Activated CD8-positive, alpha-beta T cell treated with anti-CD3 and anti-CD28 coated beads for 36 hours (primary cell): ENCODE results near the gene CHRM1. TPM values are rescaled to one million over a fixed set of nuclear protein-coding genes. Genes with fewer than 3 reads are reported as not detected.

Experiments used
- ATAC-seq: fragments of 200-7000 bp; cut with Tn5 transposase; one replicate; pipeline ENCODE4 v1.10.0; 2021; ENCODE audit warnings: mild to moderate bottlenecking, moderate library complexity
- CTCF ChIA-PET: fragments of 350-600 bp; sonication (Branson Sonifier 250); formaldehyde crosslinking; loops from one replicate; lab custom pipeline; 2021; ENCODE audit warnings: antibody characterized with exemption; lab: Charles Lee
- POLR2A ChIA-PET: fragments of 350-600 bp; sonication (Branson Sonifier 250); formaldehyde crosslinking; loops from one replicate; lab custom pipeline; 2021; ENCODE audit warnings: antibody characterized with exemption; lab: Charles Lee
- DNase-seq: peaks from one replicate; pipeline ENCODE4 v3.0.0-alpha.2; 2020
- H3K27ac Mint-ChIP-seq: one replicate; pipeline ENCODE4 v1.8.0; 2021; ENCODE audit warnings: mild to moderate bottlenecking, mixed read lengths
- H3K27me3 Mint-ChIP-seq: one replicate; pipeline ENCODE4 v1.8.0; 2021; ENCODE audit warnings: mixed read lengths
- H3K36me3 Mint-ChIP-seq: one replicate; pipeline ENCODE4 v1.8.0; 2021; ENCODE audit warnings: low read depth, mixed read lengths
- H3K4me1 Mint-ChIP-seq: one replicate; pipeline ENCODE4 v1.8.0; 2021; ENCODE audit warnings: low read depth, mixed read lengths
- H3K4me3 Mint-ChIP-seq: one replicate; pipeline ENCODE4 v1.8.0; 2021; ENCODE audit warnings: mild to moderate bottlenecking, moderate library complexity, mixed read lengths
- H3K9me3 Mint-ChIP-seq: one replicate; pipeline ENCODE4 v1.8.0; 2021; ENCODE audit warnings: mixed read lengths
- intact Hi-C: fragments of 100-400 bp; cut with micrococcal nuclease; formaldehyde crosslinking; loops from one replicate; pipeline ENCODE4 v1.10.0; 2022
- total RNA-seq, 2 experiments: library from RNA; stranded (reverse); gene quantifications; one replicate each; pipeline ENCODE4 v1.2.3, GENCODE V29; 2021
- TF ChIP-seq, protein P1 (sequence below): fragments of 200-600 bp; IDR thresholded peaks from one replicate; pipeline ENCODE4 v1.8.0; 2022; ENCODE audit warnings: antibody characterized with exemption, mild to moderate bottlenecking

The CHRM1 gene
- total RNA-seq, 2 experiments from 2014 or later, result not detected

DNA sequence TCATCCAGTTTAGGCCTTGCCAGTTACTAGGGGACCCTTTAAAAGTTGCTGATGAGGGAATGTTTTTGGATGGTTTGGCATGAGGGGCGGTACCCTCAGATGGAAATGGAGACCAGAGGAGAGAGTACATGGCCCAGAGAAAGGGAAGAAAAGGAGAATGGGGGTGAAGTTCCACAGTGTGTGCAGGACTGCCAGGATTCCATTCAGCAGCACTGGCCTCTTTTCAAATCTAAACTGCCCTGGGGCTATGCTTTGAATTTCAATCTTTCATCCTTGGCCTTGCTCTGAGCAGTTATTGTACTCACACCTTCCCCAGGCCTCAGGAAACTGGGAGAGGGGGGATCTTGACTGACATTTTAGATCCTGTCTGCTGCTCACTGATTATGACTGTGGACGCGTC is 37.5 kb downstream of the CHRM1 start:
- ChIA-PET CTCF (interaction anchor here (1.1 to 6.1 kb wide), 5 partner anchors 10 to 97 kb away, joined by 3 to 34 read pairs (median 4); no protein-coding TSS in a partner anchor), POLR2A (interaction anchor here (0.9 to 15.6 kb wide), 10 partner anchors 9 to 174 kb away, joined by 3 to 495 read pairs (median 4); partner anchors contain the start of genes TMEM179B and WDR74)
- DNase-seq (no peak), ATAC-seq (no peak)
- intact Hi-C loops, result loop anchor here (5.0 kb wide), 1 partner anchor 96 kb away; the partner anchor contains the start of gene TMEM179B
- Mint-ChIP-seq H3K9me3 (no peaks in the 10 kb centered on the region), H3K27me3 (no peaks in the 10 kb centered on the region), H3K27ac (peak overlapping the region; percentile 100), H3K4me1 (peaks cover 46% of the 10 kb centered on the region), H3K4me3 (peak overlapping the region; percentile 99), H3K36me3 (peaks cover 90% of the 10 kb centered on the region)
- TF ChIP-seq, protein P1, sequence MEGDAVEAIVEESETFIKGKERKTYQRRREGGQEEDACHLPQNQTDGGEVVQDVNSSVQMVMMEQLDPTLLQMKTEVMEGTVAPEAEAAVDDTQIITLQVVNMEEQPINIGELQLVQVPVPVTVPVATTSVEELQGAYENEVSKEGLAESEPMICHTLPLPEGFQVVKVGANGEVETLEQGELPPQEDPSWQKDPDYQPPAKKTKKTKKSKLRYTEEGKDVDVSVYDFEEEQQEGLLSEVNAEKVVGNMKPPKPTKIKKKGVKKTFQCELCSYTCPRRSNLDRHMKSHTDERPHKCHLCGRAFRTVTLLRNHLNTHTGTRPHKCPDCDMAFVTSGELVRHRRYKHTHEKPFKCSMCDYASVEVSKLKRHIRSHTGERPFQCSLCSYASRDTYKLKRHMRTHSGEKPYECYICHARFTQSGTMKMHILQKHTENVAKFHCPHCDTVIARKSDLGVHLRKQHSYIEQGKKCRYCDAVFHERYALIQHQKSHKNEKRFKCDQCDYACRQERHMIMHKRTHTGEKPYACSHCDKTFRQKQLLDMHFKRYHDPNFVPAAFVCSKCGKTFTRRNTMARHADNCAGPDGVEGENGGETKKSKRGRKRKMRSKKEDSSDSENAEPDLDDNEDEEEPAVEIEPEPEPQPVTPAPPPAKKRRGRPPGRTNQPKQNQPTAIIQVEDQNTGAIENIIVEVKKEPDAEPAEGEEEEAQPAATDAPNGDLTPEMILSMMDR, result no peak

DNA sequence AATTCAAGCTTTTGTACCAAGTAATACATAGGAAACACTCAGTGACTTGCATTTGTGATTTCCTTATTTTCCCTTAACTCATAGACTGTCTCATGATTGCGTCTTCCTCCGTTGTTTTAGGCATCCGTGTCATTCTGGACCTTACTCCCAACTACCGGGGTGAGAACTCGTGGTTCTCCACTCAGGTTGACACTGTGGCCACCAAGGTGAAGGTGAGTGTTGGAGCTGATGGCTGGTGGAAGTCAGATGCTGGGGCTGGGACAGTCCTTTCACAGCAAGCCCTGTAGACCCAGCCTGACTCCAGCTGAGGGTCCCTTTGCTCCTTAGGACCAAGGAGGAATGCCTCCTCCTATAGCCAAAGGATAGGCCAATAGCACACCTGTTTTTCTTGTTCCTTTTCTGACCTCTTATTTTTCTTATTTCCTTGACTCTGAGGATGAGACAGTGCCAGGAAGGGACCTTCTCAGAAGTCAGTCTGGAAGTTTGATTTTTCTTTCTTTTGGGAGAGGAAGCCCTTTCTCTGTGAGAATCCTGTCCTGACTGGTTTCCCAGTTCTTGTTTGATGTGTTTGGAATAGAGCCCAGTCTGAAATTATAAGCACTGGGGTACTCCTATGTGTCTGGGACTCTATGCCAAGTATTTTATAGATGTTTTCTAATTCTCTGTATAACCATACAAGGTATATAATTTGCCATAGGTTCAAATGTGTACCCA is 38.2 kb downstream of the CHRM1 start:
- Mint-ChIP-seq H3K4me3 (peak overlapping the region; percentile 99), H3K9me3 (no peaks in the 10 kb centered on the region), H3K36me3 (peaks cover 84% of the 10 kb centered on the region), H3K27me3 (no peaks in the 10 kb centered on the region), H3K27ac (peak overlapping the region; percentile 100), H3K4me1 (peaks cover 45% of the 10 kb centered on the region)
- ATAC-seq, result no peak
- no peak for DNase-seq
- CTCF ChIA-PET, result interaction anchor here (0.6 to 6.1 kb wide), 6 partner anchors 23 to 324 kb away, joined by 3 to 34 read pairs (median 3); no protein-coding TSS in a partner anchor
- TF ChIP-seq, protein P1, result no peak
- POLR2A ChIA-PET, result interaction anchor here (0.9 to 15.6 kb wide), 13 partner anchors 9 to 213 kb away, joined by 3 to 495 read pairs (median 4); partner anchors contain the start of genes TMEM179B and WDR74
- intact Hi-C loops, result loop anchor here (5.0 kb wide), 1 partner anchor 96 kb away; the partner anchor contains the start of gene TMEM179B

DNA sequence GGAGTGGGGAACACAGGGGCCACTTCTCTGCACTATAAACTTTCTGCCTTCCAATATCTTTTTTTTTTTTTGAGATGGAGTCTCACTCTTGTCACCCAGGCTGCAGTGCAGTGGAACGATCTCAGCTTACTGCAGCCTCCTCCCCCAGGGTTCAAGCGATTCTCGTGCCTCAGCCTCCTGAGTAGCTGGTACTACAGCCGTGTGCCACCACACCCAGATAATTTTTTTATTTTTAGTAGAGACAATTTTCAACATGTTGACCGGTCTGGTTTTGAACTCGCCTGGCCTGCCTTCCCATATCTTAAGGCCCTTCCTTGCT is 38.8 kb downstream of the CHRM1 start:
- intact Hi-C loops, result loop anchor here (5.0 kb wide), 1 partner anchor 95 kb away; the partner anchor contains the start of gene TMEM179B
- Mint-ChIP-seq H3K9me3 (no peaks in the 10 kb centered on the region), H3K4me3 (peak overlapping the region; percentile 99), H3K4me1 (peaks cover 45% of the 10 kb centered on the region), H3K36me3 (peaks cover 81% of the 10 kb centered on the region), H3K27ac (peak overlapping the region; percentile 100), H3K27me3 (no peaks in the 10 kb centered on the region)
- TF ChIP-seq, protein P1, result no peak
- no peak for ATAC-seq
- CTCF ChIA-PET, result interaction anchor here (0.6 to 6.1 kb wide), 6 partner anchors 24 to 323 kb away, joined by 3 to 34 read pairs (median 3); partner anchors contain the start of gene ZBTB3
- POLR2A ChIA-PET, result interaction anchor here (0.8 to 15.6 kb wide), 17 partner anchors 10 to 290 kb away, joined by 3 to 495 read pairs (median 8); partner anchors contain the start of genes POLR2G, STX5, TAF6L and TMEM179B
- DNase-seq, result peak; percentile 31

DNA sequence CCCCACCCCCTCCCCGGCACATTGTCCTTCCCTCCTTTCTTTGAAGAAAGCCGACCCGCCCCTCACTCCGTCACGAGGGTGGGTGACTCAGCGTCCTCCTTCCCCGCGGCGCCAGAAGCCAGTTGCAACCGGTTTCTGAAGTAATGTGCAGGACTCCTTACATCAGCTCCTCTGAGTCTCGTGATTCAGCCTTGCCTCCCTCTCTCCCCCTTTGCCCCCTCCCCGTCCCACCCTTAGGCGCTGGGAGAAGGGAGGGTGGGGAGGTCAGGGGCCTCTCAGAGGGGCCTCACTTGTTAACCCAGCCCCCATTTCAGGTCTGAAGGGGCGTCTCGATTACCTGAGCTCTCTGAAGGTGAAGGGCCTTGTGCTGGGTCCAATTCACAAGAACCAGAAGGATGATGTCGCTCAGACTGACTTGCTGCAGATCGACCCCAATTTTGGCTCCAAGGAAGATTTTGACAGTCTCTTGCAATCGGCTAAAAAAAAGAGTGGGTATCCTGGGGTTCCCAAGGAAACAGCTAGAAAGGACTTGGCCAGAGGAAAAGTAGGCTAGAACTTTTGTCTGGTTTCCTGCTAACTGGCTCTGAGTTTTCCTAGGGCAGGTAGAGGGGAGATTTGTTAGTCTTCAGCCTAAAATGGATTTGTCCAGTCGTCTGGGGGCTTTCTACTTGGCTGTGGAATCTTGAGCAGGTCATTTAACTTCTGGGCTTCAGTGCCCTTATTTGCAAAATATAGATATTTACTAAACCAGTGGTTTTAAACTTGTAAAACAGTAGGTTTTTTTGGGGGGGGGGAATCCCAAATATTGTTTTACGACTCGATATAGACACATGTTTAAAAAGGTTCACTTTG is 39.4 kb downstream of the CHRM1 start:
- DNase-seq (peak; percentile 98), ATAC-seq (peak; percentile 65)
- ChIA-PET CTCF (interaction anchor here (1.0 to 6.1 kb wide), 9 partner anchors 16 to 323 kb away, joined by 3 to 34 read pairs (median 5); partner anchors contain the start of gene ZBTB3), POLR2A (interaction anchor here (0.8 to 15.6 kb wide), 53 partner anchors 8 to 480 kb away, joined by 3 to 495 read pairs (median 5); partner anchors contain the start of genes C11orf98, CSKMT, HNRNPUL2 and LBHD1)
- peak overlapping the region; percentile 100 for H3K27ac Mint-ChIP-seq
- peaks cover 79% of the 10 kb centered on the region for H3K36me3 Mint-ChIP-seq
- no peaks in the 10 kb centered on the region for H3K9me3 Mint-ChIP-seq
- peaks cover 41% of the 10 kb centered on the region for H3K4me1 Mint-ChIP-seq
- intact Hi-C loops, result loop anchor here (1.0 to 5.0 kb wide), 2 partner anchors 27 to 95 kb away; partner anchors contain the start of gene TMEM179B
- TF ChIP-seq, protein P1, result no peak
- H3K4me3 Mint-ChIP-seq, result peak overlapping the region; percentile 99
- H3K27me3 Mint-ChIP-seq, result no peaks in the 10 kb centered on the region
